Type B pancreatic cell (in vitro differentiated cells): ENCODE measurements around the gene MRC2. TPM values are rescaled to one million over a fixed set of nuclear protein-coding genes. Genes with fewer than 3 reads are reported as not detected.

Source experiments
- DNase-seq: peaks from one replicate; pipeline ENCODE4 v3.0.0; 2021; ENCODE audit warnings: mixed read lengths; ENCODE audit not compliant: unreplicated experiment; ENCODE audit errors: extremely low spot score
- H3K27ac Mint-ChIP-seq: 2 replicates; pipeline ENCODE4 v1.8.0; 2021; ENCODE audit warnings: mild to moderate bottlenecking, mixed read lengths
- H3K27me3 Mint-ChIP-seq: 2 replicates; pipeline ENCODE4 v1.8.0; 2021; ENCODE audit warnings: mixed read lengths
- H3K36me3 Mint-ChIP-seq: 2 replicates; pipeline ENCODE4 v1.8.0; 2021; ENCODE audit warnings: mixed read lengths
- H3K4me1 Mint-ChIP-seq: one replicate; pipeline ENCODE4 v1.8.0; 2021; ENCODE audit warnings: mixed read lengths; ENCODE audit not compliant: unreplicated experiment
- H3K4me3 Mint-ChIP-seq: 2 replicates; pipeline ENCODE4 v1.8.0; 2021; ENCODE audit warnings: mild to moderate bottlenecking, mixed read lengths
- H3K9me3 Mint-ChIP-seq: 2 replicates; pipeline ENCODE4 v1.8.0; 2021; ENCODE audit warnings: mixed read lengths
- CTCF ChIP-seq: fragments of 200-600 bp; sonication (generic); conservative IDR thresholded peaks from 2 replicates; pipeline ENCODE4 v1.5.0; 2021; ENCODE audit warnings: antibody characterized with exemption, mild to moderate bottlenecking
- total RNA-seq: library from RNA; stranded (reverse); gene quantifications from 2 replicates; pipeline ENCODE4 v1.2.1, GENCODE V29; 2021; ENCODE audit warnings: low replicate concordance

Gene MRC2
- total RNA-seq, 1 donor from 2014 or later, result 52.7 TPM

GRCh38 chr17:62705156-62705777, 77.8 kb downstream of the MRC2 start:
- Mint-ChIP-seq H3K4me3 (peak overlapping the region; percentile 89), H3K27ac (peak overlapping the region; percentile 34), H3K4me1 (peaks cover 25% of the 10 kb centered on the region), H3K9me3 (peaks cover 7% of the 10 kb centered on the region), H3K27me3 (peaks cover 29% of the 10 kb centered on the region), H3K36me3 (no peaks in the 10 kb centered on the region)
- DNase-seq, result no peak
- TF ChIP-seq CTCF, result no peak

DNA sequence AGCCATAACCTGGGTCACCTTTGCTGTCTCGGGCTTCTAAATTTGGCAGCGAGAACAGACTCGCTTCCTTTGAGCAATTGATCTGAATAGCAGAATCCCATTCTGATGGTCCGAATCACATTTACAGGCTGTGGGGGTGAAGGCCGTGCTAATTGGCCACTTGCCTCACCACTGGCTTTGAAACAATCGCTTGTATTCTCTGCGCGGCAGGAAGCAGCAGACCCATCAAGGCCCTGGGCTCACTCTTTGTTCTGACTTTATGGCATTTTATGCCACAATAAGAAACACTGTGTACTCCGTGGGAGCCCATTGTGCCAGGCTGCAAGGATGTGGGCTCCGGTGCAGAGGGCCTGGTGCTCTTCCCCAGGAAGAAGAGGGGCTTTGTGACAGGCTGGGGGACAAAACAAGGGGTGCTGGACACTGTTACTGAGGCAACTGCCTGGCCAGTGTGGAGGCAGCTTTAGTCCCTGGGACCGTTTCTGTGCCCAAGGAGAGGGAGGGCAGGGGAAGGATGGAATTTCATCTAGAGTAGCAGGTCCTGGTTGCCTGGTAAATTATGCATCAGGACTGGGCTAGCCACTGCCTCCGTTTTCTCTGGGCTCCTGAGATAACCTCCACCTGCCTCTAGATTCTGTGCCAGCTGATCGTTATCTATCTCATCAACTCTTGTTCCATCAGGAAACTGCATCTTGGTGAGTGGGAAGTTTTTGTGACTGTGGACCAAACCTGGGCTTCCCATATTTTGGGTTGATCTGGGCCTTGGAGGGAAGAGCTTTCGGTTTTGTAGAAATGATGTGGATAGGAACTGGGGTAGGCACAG, 78.5 kb downstream of the MRC2 start:
- Mint-ChIP-seq H3K27me3 (peaks cover 28% of the 10 kb centered on the region), H3K9me3 (peaks cover 7% of the 10 kb centered on the region), H3K36me3 (no peaks in the 10 kb centered on the region), H3K4me3 (peak overlapping the region; percentile 89), H3K4me1 (peaks cover 25% of the 10 kb centered on the region), H3K27ac (peak overlapping the region; percentile 34)
- DNase-seq, result no peak
- no peak for TF ChIP-seq CTCF

GRCh38 chr17:62706598-62707424, 79.3 kb downstream of the MRC2 start:
- no peak for DNase-seq
- Mint-ChIP-seq H3K27me3 (peaks cover 28% of the 10 kb centered on the region), H3K4me1 (peaks cover 25% of the 10 kb centered on the region), H3K4me3 (peak overlapping the region; percentile 89), H3K9me3 (peaks cover 7% of the 10 kb centered on the region), H3K27ac (no peak overlapping the region), H3K36me3 (peaks cover 1% of the 10 kb centered on the region)
- no peak for TF ChIP-seq CTCF

GRCh38 chr17:62707425-62707739, 79.9 kb downstream of the MRC2 start:
- no peak overlapping the region for H3K4me3 Mint-ChIP-seq
- no peak for TF ChIP-seq CTCF
- peaks cover 7% of the 10 kb centered on the region for H3K9me3 Mint-ChIP-seq
- peaks cover 25% of the 10 kb centered on the region for H3K4me1 Mint-ChIP-seq
- DNase-seq, result no peak
- peaks cover 31% of the 10 kb centered on the region for H3K27me3 Mint-ChIP-seq
- peaks cover 3% of the 10 kb centered on the region for H3K36me3 Mint-ChIP-seq
- no peak overlapping the region for H3K27ac Mint-ChIP-seq

DNA sequence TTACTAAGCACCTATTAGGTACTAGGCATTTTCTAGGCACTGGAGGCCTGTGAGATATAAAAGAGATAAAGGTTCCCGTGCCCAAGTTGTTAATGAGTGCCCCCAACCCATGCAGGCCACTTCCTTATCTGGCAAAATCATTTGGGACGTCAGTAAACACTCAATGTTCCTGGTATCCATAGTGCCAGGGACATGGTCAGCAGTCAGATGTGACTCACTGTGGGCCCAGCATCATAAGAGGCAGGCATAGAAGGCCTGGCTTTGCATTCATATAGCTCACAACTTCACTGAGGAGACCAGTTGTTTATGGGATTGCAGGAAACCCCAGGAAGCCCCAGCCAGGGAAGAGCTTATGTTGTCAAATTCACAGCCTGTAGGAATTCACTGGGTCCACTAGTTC, 81.1 kb downstream of the MRC2 start:
- no peak for TF ChIP-seq CTCF
- no peak overlapping the region for H3K4me3 Mint-ChIP-seq
- H3K4me1 Mint-ChIP-seq, result peaks cover 25% of the 10 kb centered on the region
- peaks cover 3% of the 10 kb centered on the region for H3K36me3 Mint-ChIP-seq
- DNase-seq, result no peak
- H3K27me3 Mint-ChIP-seq, result peaks cover 34% of the 10 kb centered on the region
- no peak overlapping the region for H3K27ac Mint-ChIP-seq
- H3K9me3 Mint-ChIP-seq, result peaks cover 7% of the 10 kb centered on the region
